GM12873 (cell line): ENCODE data around the gene KRT23.

ENCODE experiments used
- CTCF ChIP-seq: IDR thresholded peaks from 2 replicates; pipeline ENCODE4 v1.5.1; 2012; ENCODE audit warnings: low read depth, mild to moderate bottlenecking, moderate library complexity, low read length, control low read depth; ENCODE audit not compliant: insufficient read depth; ENCODE audit errors: missing control alignments

KRT23 gene

GRCh38 chr17:40975516-40975915 is 38.1 kb upstream of the KRT23 start:
- no peak for TF ChIP-seq CTCF

- TF ChIP-seq CTCF = no peak
Observed at GRCh38 chr17:40974366-40974765, 36.9 kb upstream of the KRT23 start.

- TF ChIP-seq CTCF = no peak
Observed at GRCh38 chr17:40967582-40967981, 30.1 kb upstream of the KRT23 start.

- TF ChIP-seq CTCF = no peak
Observed at GRCh38 chr17:40966848-40967247, 29.4 kb upstream of the KRT23 start, which contains the start of gene KRT39. Gene KRT39, minus strand, starts transcription at chr17:40966948. Its CDS starts 92 bp downstream, at chr17:40966856.

GRCh38 chr17:40963838-40964237 is 26.4 kb upstream of the KRT23 start:
- peak; percentile 66 for TF ChIP-seq CTCF

- no peak for TF ChIP-seq CTCF
Observed at GRCh38 chr17:40962059-40962561, 24.7 kb upstream of the KRT23 start.

- TF ChIP-seq CTCF = no peak
Observed at GRCh38 chr17:40961591-40961990, 24.1 kb upstream of the KRT23 start.
